ENCODE data around the gene SEMG1. TPM values are rescaled to one million over a fixed set of nuclear protein-coding genes. Genes with fewer than 3 reads are reported as not detected.

SEMG1 gene
- total and polyA plus RNA-seq, 4 donors: not detected

GRCh38 chr20:45221076-45221475, 14.2 kb downstream of the SEMG1 start, which contains the start of gene SEMG2:
TSS of gene SEMG2 (plus strand) at chr20:45221373. CDS start at chr20:45221390, 17 bp downstream.
- no peak within 1 kb of the TSS for H3K27ac ChIP-seq (ENCODE audit: low read depth in 1 of 2, low read length in 2 of 2)
- 86% methylated on average over 4 of the region's 4 CpGs for WGBS
- H3K9me3 ChIP-seq (ENCODE audit: control insufficient read depth in 4 of 4, low read length in 3 of 4): no peaks in the 10 kb centered on the region
- H3K9ac ChIP-seq (ENCODE audit: low read depth in 1 of 2, low read length in 2 of 2): no peak within 1 kb of the TSS
- H3K4me3 ChIP-seq (ENCODE audit: low read depth in 1 of 3, low read length in 3 of 3): no peak within 1 kb of the TSS
- no peak for DNase-seq (ENCODE audit: low spot score)
- TF ChIP-seq ATF3 (IDR thresholded peaks at IDR 0.05) (no peak), RXRA (IDR thresholded peaks at IDR 0.05) (no peak), MAX (IDR thresholded peaks at IDR 0.05) (no peak), REST (IDR thresholded peaks at IDR 0.05) (no peak), JUND (IDR thresholded peaks at IDR 0.05) (no peak), HNF4A (conservative IDR thresholded peaks at IDR 0.05) (no peak), FOXA1 (IDR thresholded peaks at IDR 0.05) (no peak), FOXA2 (IDR thresholded peaks at IDR 0.05) (no peak)
- no peaks in the 10 kb centered on the region for H3K36me3 ChIP-seq (ENCODE audit: control insufficient read depth in 4 of 4, insufficient read depth in 3 of 4, low read depth in 1 of 4, low read length in 3 of 4)
- H3K27me3 ChIP-seq (ENCODE audit: control insufficient read depth in 4 of 4, insufficient read depth in 4 of 4, low read length in 3 of 4): peaks cover 0 to 3% (median 1%) of the 10 kb centered on the region in 4 donors
- H3K4me1 ChIP-seq (ENCODE audit: control insufficient read depth in 4 of 4, insufficient read depth in 4 of 4, low read length in 3 of 4): no peaks in the 10 kb centered on the region

GRCh38 chr20:45223136-45223535, 16.3 kb downstream of the SEMG1 start:
- DNase-seq (ENCODE audit: low spot score): no peak
- Histone ChIP-seq H3K9me3 (ENCODE audit: control insufficient read depth in 4 of 4, low read length in 3 of 4) (no peaks in the 10 kb centered on the region), H3K36me3 (ENCODE audit: control insufficient read depth in 4 of 4, insufficient read depth in 3 of 4, low read depth in 1 of 4, low read length in 3 of 4) (no peaks in the 10 kb centered on the region), H3K9ac (ENCODE audit: low read depth in 1 of 2, low read length in 2 of 2) (no peak overlapping the region), H3K4me3 (ENCODE audit: low read depth in 1 of 3, low read length in 3 of 3) (no peak overlapping the region), H3K4me1 (ENCODE audit: control insufficient read depth in 4 of 4, insufficient read depth in 4 of 4, low read length in 3 of 4) (no peaks in the 10 kb centered on the region), H3K27me3 (ENCODE audit: control insufficient read depth in 4 of 4, insufficient read depth in 4 of 4, low read length in 3 of 4) (peaks cover 0 to 3% (median 1%) of the 10 kb centered on the region in 4 donors), H3K27ac (ENCODE audit: low read depth in 1 of 2, low read length in 2 of 2) (no peak overlapping the region)
- no peak for TF ChIP-seq CTCF (IDR thresholded peaks at IDR 0.05; ENCODE audit: low read depth, low read length, missing input control)
- TF ChIP-seq EGR1 (IDR thresholded peaks at IDR 0.05; ENCODE audit: low read depth in 2 of 2): no peak
- TF ChIP-seq REST (IDR thresholded peaks at IDR 0.05): no peak
- no peak for TF ChIP-seq FOXA1 (IDR thresholded peaks at IDR 0.05)
- no peak for TF ChIP-seq GABPA (IDR thresholded peaks at IDR 0.05 in 1 of 2, conservative IDR thresholded peaks at IDR 0.05 in 1 of 2)
- no peak for TF ChIP-seq RAD21 (IDR thresholded peaks at IDR 0.05)
- no peak for TF ChIP-seq SP1 (IDR thresholded peaks at IDR 0.05)
- no peak for TF ChIP-seq TAF1 (conservative IDR thresholded peaks at IDR 0.05)
- TF ChIP-seq RXRA (IDR thresholded peaks at IDR 0.05): no peak
- TF ChIP-seq MAX (IDR thresholded peaks at IDR 0.05): no peak
- no peak for TF ChIP-seq HNF4A (conservative IDR thresholded peaks at IDR 0.05)
- TF ChIP-seq ATF3 (IDR thresholded peaks at IDR 0.05): no peak
- TF ChIP-seq YY1 (IDR thresholded peaks at IDR 0.05): no peak
- TF ChIP-seq NR2F2 (IDR thresholded peaks at IDR 0.05): no peak
- TF ChIP-seq FOXA2 (IDR thresholded peaks at IDR 0.05): no peak
- TF ChIP-seq ZBTB33 (IDR thresholded peaks at IDR 0.05): no peak
- TF ChIP-seq JUND (IDR thresholded peaks at IDR 0.05): no peak
- TF ChIP-seq HNF4G (IDR thresholded peaks at IDR 0.05): no peak
